MM.1S (cell line): ENCODE data around the gene RTN4RL1.

Source experiments
- EZH2 ChIP-seq: fragments of 300-600 bp; sonication (generic); optimal IDR thresholded peaks from 2 replicates; pipeline ENCODE3; 2017; ENCODE audit warnings: low read depth, mild to moderate bottlenecking, antibody characterized with exemption, low read length, mixed read lengths
- EZH2phosphoT487 ChIP-seq: fragments of 300-600 bp; sonication (generic); IDR thresholded peaks from 2 replicates; pipeline ENCODE4 v1.6.1; 2018; ENCODE audit warnings: antibody characterized with exemption, low read length
- TF ChIP-seq, protein P1 (sequence below): fragments of 300-600 bp; sonication (generic); IDR thresholded peaks from 2 replicates; pipeline ENCODE4 v1.5.1; 2016; ENCODE audit warnings: antibody characterized with exemption, low read length, mixed read lengths

DNA sequence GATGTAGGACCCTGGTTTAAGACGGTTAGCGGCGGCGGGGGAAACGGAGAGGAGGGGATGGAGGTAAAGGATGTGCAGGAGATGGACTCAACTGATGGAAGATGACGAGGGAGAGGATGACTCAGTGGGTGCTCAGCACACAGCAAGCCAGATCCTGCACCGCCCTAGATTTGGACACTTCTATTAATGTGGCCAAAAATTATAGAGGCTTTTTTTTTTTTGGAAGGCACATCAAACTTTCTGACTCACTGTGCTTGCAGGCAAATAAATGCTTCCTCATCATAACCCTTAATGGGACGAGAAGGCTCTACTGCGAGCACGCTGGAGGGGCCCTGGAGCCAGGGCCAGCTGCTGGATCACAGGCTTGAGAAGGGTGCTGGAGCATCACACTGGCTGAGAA lies 36.0 kb downstream of the RTN4RL1 start:
- TF ChIP-seq EZH2phosphoT487 (no peak), EZH2 (no peak)
- TF ChIP-seq, protein P1, sequence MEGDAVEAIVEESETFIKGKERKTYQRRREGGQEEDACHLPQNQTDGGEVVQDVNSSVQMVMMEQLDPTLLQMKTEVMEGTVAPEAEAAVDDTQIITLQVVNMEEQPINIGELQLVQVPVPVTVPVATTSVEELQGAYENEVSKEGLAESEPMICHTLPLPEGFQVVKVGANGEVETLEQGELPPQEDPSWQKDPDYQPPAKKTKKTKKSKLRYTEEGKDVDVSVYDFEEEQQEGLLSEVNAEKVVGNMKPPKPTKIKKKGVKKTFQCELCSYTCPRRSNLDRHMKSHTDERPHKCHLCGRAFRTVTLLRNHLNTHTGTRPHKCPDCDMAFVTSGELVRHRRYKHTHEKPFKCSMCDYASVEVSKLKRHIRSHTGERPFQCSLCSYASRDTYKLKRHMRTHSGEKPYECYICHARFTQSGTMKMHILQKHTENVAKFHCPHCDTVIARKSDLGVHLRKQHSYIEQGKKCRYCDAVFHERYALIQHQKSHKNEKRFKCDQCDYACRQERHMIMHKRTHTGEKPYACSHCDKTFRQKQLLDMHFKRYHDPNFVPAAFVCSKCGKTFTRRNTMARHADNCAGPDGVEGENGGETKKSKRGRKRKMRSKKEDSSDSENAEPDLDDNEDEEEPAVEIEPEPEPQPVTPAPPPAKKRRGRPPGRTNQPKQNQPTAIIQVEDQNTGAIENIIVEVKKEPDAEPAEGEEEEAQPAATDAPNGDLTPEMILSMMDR = no peak
